GM10266 (cell line): ENCODE results near the gene SETD9.

Experiments used
- DNase-seq: peaks from one replicate; pipeline ENCODE4 v3.0.0; 2012; ENCODE audit errors: extremely low spot score
- TF ChIP-seq, protein P1 (sequence below): IDR thresholded peaks from 2 replicates; pipeline ENCODE4 v1.5.1; 2012; ENCODE audit warnings: mild to moderate bottlenecking, low read depth; ENCODE audit not compliant: control insufficient read depth, insufficient read depth; ENCODE audit errors: missing control alignments

Gene SETD9

GRCh38 chr5:56909294-56910209 is at the start of gene SETD9:
Gene SETD9, plus strand, starts transcription at chr5:56909596. Its CDS starts 50 bp downstream, at chr5:56909646.
- peak; percentile 95 for DNase-seq
- TF ChIP-seq, protein P1, sequence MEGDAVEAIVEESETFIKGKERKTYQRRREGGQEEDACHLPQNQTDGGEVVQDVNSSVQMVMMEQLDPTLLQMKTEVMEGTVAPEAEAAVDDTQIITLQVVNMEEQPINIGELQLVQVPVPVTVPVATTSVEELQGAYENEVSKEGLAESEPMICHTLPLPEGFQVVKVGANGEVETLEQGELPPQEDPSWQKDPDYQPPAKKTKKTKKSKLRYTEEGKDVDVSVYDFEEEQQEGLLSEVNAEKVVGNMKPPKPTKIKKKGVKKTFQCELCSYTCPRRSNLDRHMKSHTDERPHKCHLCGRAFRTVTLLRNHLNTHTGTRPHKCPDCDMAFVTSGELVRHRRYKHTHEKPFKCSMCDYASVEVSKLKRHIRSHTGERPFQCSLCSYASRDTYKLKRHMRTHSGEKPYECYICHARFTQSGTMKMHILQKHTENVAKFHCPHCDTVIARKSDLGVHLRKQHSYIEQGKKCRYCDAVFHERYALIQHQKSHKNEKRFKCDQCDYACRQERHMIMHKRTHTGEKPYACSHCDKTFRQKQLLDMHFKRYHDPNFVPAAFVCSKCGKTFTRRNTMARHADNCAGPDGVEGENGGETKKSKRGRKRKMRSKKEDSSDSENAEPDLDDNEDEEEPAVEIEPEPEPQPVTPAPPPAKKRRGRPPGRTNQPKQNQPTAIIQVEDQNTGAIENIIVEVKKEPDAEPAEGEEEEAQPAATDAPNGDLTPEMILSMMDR: no peak

DNA sequence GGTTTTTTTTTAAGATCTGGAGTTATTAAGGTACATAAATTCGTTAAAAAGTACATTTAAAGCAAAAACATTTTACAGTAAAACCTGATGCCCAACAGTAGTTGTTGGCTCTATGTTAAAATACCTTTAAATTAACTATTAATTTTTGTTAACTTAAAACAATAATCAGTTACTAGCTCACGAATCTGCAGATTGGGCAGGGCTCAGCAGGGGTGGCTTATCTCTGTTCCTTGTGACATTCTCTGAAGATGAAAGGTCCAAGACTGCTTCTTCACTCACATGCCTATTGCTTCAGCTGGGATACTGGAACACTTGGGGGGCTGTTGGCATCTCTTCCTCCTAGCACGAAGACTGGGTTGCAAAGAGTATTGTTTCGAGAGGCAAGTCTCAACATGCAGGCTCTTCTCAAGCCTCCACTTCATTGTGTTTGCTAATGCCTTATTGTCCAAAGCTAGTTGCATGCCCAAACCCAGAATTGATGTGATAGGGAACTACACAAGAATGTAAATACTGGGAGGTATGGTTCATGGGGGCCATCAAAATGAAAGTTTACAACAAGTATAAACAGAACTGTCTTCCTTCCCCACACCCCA is 47.4 kb upstream of the SETD9 start:
- TF ChIP-seq, protein P1: no peak
- DNase-seq: no peak

DNA sequence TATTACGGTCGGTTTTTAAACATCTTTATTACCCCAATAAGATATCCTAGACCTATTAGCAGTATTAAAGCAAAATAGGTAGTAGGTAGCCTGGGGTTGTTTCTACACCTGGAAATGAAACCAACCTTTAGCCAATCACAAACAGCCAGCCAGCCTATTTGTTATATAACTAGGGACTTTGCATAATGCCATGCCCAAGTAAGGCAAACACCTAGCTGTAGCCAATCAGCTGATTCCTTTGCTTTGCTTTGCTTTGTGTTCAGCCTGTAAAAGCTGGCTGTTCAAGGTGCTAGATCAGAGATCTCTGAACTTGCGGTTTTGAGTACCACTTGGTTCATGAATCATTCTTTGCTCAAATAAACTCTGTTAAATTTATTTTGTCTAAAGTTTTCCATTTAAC is 46.5 kb upstream of the SETD9 start:
- no peak for DNase-seq
- TF ChIP-seq, protein P1: no peak

DNA sequence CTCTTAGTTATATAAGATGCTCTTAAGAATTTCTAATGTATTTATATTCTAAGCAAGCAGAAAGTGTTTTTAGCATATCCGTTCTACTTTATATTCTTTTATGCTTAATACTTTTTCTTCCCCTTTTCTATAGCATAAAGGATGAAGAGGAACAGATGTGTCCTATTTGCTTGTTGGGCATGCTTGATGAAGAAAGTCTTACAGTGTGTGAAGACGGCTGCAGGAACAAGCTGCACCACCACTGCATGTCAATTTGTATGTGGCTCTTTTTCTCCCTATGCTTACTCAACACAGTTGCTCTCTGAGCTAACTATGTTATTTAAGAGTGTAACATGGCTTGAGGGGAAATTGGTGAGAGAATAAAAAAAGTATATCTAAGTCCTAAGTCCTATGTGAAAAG is 37.6 kb upstream of the SETD9 start:
- TF ChIP-seq, protein P1: no peak
- no peak for DNase-seq

DNA sequence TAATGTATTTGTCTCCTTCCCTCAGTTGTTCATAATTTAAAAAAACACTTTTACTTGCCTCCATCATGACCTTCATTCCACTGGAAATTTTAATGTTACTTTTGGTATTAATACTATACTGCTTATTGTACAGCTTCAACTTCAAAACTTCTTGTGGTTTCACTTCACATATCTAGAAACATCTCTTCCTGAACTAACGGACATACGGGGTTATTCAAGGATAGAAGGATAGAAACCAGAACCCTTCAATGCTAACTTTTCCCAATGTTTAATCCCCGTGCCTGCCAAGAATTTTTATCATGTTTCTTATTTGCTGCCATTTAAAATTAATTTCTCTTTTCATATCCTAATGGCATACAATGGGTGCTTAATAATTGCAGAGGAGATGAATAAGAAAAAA is 36.3 kb upstream of the SETD9 start:
- TF ChIP-seq, protein P1: no peak
- no peak for DNase-seq

DNA sequence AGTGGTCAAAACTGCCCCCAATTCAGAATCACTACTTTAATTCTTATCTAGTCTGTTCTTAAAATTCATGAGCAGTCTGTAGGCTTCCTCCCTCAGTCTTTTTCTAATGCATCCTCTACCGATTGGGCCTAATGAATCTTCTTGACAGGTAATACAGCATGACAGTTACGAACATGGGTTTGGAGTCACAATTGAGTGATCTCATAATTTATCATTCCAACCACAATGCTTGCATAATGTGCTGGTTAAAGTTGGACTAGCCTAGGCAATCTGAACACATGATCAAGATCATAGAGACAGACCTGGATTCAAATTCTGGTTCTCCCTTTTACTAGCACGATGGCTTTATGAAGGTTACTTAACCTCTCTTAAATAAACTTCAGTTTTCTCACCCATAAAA is 33.1 kb upstream of the SETD9 start:
- DNase-seq: no peak
- TF ChIP-seq, protein P1: no peak

- TF ChIP-seq, protein P1: no peak
- DNase-seq: no peak
Measured at GRCh38 chr5:56881571-56881970, 27.8 kb upstream of the SETD9 start.
